HepG2 (cell line): ENCODE data around the gene INHBE.

Experiments used
- BCL6 ChIP-seq: IDR thresholded peaks from 2 replicates; pipeline ENCODE4 v1.6.1; 2016; ENCODE audit warnings: missing genetic modification reagents, missing compliant biosample characterization
- EZH2 ChIP-seq: conservative IDR thresholded peaks from 2 replicates; pipeline ENCODE4 v1.6.1; 2012; ENCODE audit warnings: mild to moderate bottlenecking, low read depth, low read length, moderate library complexity
- PHF8 ChIP-seq: sonication (generic); formaldehyde crosslinking; IDR thresholded peaks from 2 replicates; pipeline ENCODE4 v1.5.0; 2020; ENCODE audit warnings: missing genetic modification reagents
- POLR2A ChIP-seq, 2 experiments: IDR thresholded peaks; 2 replicates each; pipeline ENCODE4 v1.6.1; 2011; ENCODE audit warnings: low read depth in 2 of 2, low read length in 2 of 2, mild to moderate bottlenecking in 1 of 2, moderate library complexity in 1 of 2; ENCODE audit not compliant: insufficient read depth in 1 of 2
- ZNF564 ChIP-seq: sonication (generic); formaldehyde crosslinking; IDR thresholded peaks from 2 replicates; pipeline ENCODE4 v1.8.1; 2023; ENCODE audit warnings: mild to moderate bottlenecking, missing genetic modification reagents
- TF ChIP-seq, protein P1 (sequence below): sonication (generic); formaldehyde crosslinking; IDR thresholded peaks from 2 replicates; pipeline ENCODE4 v1.5.0; 2020; ENCODE audit warnings: mild to moderate bottlenecking, missing genetic modification reagents, moderate library complexity
- TF ChIP-seq, protein P2 (sequence below): IDR thresholded peaks from 2 replicates; pipeline ENCODE4 v1.6.1; 2012; ENCODE audit warnings: inconsistent platforms

DNA sequence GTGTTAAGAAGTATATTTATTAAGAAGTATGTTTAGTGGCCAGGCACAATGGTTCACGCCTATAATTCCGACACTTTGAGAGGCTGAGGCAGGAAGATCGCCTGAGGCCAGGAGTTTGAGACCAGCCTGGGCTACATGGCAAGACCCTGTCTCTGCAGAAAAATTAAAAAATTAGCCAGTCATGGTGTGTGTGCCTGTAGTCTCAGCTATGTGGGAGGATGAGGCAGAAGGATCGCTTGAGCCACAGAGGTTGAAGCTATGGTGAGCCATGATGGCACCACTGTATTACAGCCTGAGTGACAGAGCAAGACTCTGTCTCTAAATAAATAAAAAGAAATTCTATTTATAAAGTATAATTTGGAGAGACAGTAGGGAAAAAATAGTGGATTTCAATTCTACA is 44.6 kb upstream of the INHBE start:
- TF ChIP-seq POLR2A (IDR thresholded peaks at IDR 0.05; ENCODE audit: insufficient read depth in 1 of 2, low read depth in 2 of 2, low read length in 2 of 2): no peak
- no peak for TF ChIP-seq PHF8 (CRISPR knock-in tag)
- no peak for TF ChIP-seq ZNF564 (CRISPR knock-in tag)
- TF ChIP-seq EZH2: no peak
- TF ChIP-seq, protein P1, sequence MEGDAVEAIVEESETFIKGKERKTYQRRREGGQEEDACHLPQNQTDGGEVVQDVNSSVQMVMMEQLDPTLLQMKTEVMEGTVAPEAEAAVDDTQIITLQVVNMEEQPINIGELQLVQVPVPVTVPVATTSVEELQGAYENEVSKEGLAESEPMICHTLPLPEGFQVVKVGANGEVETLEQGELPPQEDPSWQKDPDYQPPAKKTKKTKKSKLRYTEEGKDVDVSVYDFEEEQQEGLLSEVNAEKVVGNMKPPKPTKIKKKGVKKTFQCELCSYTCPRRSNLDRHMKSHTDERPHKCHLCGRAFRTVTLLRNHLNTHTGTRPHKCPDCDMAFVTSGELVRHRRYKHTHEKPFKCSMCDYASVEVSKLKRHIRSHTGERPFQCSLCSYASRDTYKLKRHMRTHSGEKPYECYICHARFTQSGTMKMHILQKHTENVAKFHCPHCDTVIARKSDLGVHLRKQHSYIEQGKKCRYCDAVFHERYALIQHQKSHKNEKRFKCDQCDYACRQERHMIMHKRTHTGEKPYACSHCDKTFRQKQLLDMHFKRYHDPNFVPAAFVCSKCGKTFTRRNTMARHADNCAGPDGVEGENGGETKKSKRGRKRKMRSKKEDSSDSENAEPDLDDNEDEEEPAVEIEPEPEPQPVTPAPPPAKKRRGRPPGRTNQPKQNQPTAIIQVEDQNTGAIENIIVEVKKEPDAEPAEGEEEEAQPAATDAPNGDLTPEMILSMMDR (CRISPR knock-in tag): no peak
- TF ChIP-seq, protein P2, sequence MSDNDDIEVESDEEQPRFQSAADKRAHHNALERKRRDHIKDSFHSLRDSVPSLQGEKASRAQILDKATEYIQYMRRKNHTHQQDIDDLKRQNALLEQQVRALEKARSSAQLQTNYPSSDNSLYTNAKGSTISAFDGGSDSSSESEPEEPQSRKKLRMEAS: no peak
- no peak for TF ChIP-seq BCL6
